Measurements from ENCODE around the gene ZNF436. TPM values are rescaled to one million over a fixed set of nuclear protein-coding genes. Genes with fewer than 3 reads are reported as not detected.

The ZNF436 gene
- total RNA-seq, 1 donor from 2014 or later, result 17.4 TPM

DNA sequence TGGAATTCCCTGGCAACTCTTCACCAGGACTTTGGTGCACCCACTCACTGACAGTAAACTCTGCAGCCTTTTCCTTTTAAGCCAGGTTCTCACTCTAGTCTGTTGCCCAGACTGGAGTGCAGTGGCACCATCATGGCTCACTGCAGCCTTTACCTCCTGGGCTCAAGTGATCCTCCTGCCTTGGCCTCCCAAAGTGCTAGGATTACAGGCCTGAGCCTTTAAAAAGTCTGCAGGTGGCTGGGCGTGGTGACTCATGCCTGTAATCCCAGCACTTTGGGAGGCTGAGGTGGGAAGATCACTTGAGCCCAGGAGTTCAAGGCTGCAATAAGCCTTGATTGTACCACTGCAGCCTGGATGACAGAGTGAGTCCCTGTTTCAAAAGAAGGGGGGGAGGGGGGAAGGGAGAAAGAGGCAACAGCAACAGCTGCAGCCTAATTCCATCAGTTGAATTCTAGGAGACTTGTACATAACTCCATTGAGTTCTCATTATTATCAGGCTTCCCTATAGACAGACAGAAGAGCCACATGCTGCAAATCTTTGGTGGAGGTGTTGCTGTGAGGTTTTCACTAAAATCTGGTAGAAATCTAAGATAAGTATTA lies 17.4 kb downstream of the ZNF436 start:
- Mint-ChIP-seq H3K4me3 (ENCODE audit: unreplicated experiment) (no peak overlapping the region), H3K4me1 (ENCODE audit: unreplicated experiment) (no peaks in the 10 kb centered on the region), H3K9me3 (ENCODE audit: unreplicated experiment) (no peaks in the 10 kb centered on the region), H3K36me3 (ENCODE audit: unreplicated experiment) (peaks cover 7% of the 10 kb centered on the region), H3K27me3 (ENCODE audit: unreplicated experiment) (no peaks in the 10 kb centered on the region), H3K27ac (ENCODE audit: unreplicated experiment) (no peak overlapping the region)
- DNase-seq (ENCODE audit: extremely low spot score, unreplicated experiment), result no peak
- no peak for TF ChIP-seq CTCF (IDR thresholded peaks at IDR 0.05)

GRCh38 chr1:23345920-23346319 lies 23.7 kb downstream of the ZNF436 start:
- H3K27me3 Mint-ChIP-seq (ENCODE audit: unreplicated experiment), result no peaks in the 10 kb centered on the region
- H3K4me1 Mint-ChIP-seq (ENCODE audit: unreplicated experiment), result peaks cover 25% of the 10 kb centered on the region
- H3K4me3 Mint-ChIP-seq (ENCODE audit: unreplicated experiment), result peak overlapping the region; percentile 6
- peak overlapping the region; percentile 18 for H3K27ac Mint-ChIP-seq (ENCODE audit: unreplicated experiment)
- DNase-seq (ENCODE audit: extremely low spot score, unreplicated experiment), result no peak
- no peaks in the 10 kb centered on the region for H3K9me3 Mint-ChIP-seq (ENCODE audit: unreplicated experiment)
- H3K36me3 Mint-ChIP-seq (ENCODE audit: unreplicated experiment), result no peaks in the 10 kb centered on the region
- TF ChIP-seq CTCF (IDR thresholded peaks at IDR 0.05), result no peak

DNA sequence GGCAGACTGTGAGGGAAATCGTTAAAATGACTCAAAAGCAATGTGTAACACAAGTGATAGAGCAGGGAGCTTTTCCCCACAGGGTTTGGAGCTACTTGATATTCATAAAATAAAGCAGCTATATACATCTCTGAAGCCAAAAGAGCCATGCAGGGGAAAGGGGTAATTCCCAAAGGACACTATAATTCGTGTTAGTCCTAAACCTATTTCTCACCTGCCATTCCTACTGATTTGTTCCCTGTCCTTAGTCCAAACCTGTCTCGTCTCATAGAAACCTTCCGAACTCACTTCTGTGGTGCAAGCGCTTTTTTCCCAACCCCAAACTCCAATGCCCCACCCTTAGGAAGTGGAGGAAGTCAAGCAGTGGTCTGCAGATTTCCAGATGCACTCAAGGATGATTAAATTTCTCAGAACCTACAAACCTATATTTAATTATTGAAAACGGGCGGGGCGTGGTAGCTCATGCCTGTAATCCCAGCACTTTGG lies 24.6 kb downstream of the ZNF436 start:
- H3K27me3 Mint-ChIP-seq (ENCODE audit: unreplicated experiment), result no peaks in the 10 kb centered on the region
- H3K36me3 Mint-ChIP-seq (ENCODE audit: unreplicated experiment), result no peaks in the 10 kb centered on the region
- peak overlapping the region; percentile 88 for H3K4me3 Mint-ChIP-seq (ENCODE audit: unreplicated experiment)
- no peak for DNase-seq (ENCODE audit: extremely low spot score, unreplicated experiment)
- no peaks in the 10 kb centered on the region for H3K9me3 Mint-ChIP-seq (ENCODE audit: unreplicated experiment)
- H3K27ac Mint-ChIP-seq (ENCODE audit: unreplicated experiment), result peak overlapping the region; percentile 97
- no peak for TF ChIP-seq CTCF (IDR thresholded peaks at IDR 0.05)
- peaks cover 34% of the 10 kb centered on the region for H3K4me1 Mint-ChIP-seq (ENCODE audit: unreplicated experiment)

DNA sequence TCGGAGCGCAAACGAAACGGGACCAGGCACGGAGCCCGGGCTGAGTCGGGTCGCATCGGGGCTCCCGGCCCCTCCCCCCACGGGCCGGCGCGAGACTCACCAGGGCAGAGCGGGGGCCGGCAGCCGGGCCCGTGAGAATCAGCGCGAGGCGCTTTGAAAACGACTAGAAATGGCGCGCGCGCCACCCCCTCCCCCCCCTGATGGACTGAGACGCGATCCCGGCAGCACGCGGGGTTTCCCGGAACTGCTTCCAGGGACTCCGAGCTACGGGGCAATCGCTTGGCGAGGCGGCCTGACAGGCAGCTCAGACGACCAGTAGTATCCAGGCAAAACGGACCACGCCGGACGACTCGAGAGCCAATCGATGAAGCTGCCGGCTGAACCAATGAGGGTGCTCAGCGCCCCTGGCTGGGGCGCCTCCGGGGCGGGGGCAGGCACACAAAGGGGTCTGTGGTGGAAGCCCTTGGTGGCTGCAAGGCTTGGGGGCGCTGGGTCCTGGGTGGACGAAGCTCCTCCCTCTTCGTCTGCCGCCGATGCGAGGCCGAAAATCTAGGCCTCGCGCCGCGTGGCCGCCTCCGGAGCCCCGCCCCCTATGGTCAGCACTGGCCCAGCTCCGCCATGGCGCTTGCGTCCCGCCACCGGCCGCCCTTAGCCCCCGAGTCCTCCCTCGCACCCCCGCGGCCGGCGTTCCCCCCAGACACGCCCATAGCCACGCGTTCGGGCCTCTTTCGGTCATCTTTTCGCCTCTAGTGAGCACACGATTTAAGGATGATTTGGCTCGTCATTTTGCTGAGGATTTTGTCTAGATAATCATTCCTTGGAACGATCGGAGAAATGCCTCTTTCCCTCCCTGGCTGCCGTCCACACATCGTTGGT lies 25.3 kb downstream of the ZNF436 start, which contains the start of gene HNRNPR:
Gene HNRNPR (minus strand): TSS at position 174 of the 876 bp plus-strand sequence. CDS start 3,276 bp downstream, outside the sequence.
- no peaks in the 10 kb centered on the region for H3K9me3 Mint-ChIP-seq (ENCODE audit: unreplicated experiment)
- peak within 1 kb of the TSS; percentile 97 for H3K27ac Mint-ChIP-seq (ENCODE audit: unreplicated experiment)
- peaks cover 41% of the 10 kb centered on the region for H3K4me1 Mint-ChIP-seq (ENCODE audit: unreplicated experiment)
- H3K4me3 Mint-ChIP-seq (ENCODE audit: unreplicated experiment), result peak within 1 kb of the TSS; percentile 88
- no peak for TF ChIP-seq CTCF (IDR thresholded peaks at IDR 0.05)
- no peaks in the 10 kb centered on the region for H3K27me3 Mint-ChIP-seq (ENCODE audit: unreplicated experiment)
- peaks cover 2% of the 10 kb centered on the region for H3K36me3 Mint-ChIP-seq (ENCODE audit: unreplicated experiment)
- DNase-seq (ENCODE audit: extremely low spot score, unreplicated experiment), result peak; percentile 100

Data from osteocyte (in vitro differentiated cells).